H1 (cell line): ENCODE results near the gene ATP13A3. TPM values are rescaled to one million over a fixed set of nuclear protein-coding genes. Genes with fewer than 3 reads are reported as not detected.

Experiments used
- CTCF ChIA-PET: fragments of 300-600 bp; sonication (Branson Sonifier 250); formaldehyde crosslinking; loops from one replicate; lab custom pipeline; 2021; ENCODE audit not compliant: partially characterized antibody; lab: Charles Lee
- POLR2A ChIA-PET: fragments of 300-600 bp; sonication (Branson Sonifier 250); formaldehyde crosslinking; loops from one replicate; lab custom pipeline; 2021; ENCODE audit warnings: inconsistent platforms; ENCODE audit not compliant: partially characterized antibody; lab: Charles Lee
- DNase-seq, 2 experiments: peaks; one replicate each; pipeline versions ENCODE4 v3.0.0 to v3.0.0-alpha.2; 2010 to 2022; ENCODE audit warnings: low spot score in 2 of 2, low read depth in 1 of 2, mixed read lengths in 1 of 2
- FAIRE-seq: peaks from 2 replicates; lab custom pipeline; 2011; peaks lifted over from hg19 to GRCh38; lab: Jason Lieb, UNC
- H2AFZ ChIP-seq: 2 replicates; pipeline ENCODE4 v1.8.1; 2012; ENCODE audit warnings: low read length, inconsistent platforms
- H2AK5ac ChIP-seq: 2 replicates; pipeline ENCODE4 v1.6.1; 2013; ENCODE audit warnings: low read depth, low read length
- H2BK120ac ChIP-seq: replicated peaks from 2 replicates; pipeline ENCODE3; 2013; ENCODE audit warnings: low read depth, low read length, inconsistent platforms
- H2BK12ac ChIP-seq: 2 replicates; pipeline ENCODE4 v1.6.1; 2013; ENCODE audit warnings: low read depth, low read length
- H2BK15ac ChIP-seq: 2 replicates; pipeline ENCODE4 v1.6.1; 2013; ENCODE audit warnings: low read length
- H2BK20ac ChIP-seq: 2 replicates; pipeline ENCODE4 v1.6.1; 2013; ENCODE audit warnings: low read length
- H2BK5ac ChIP-seq: 2 replicates; pipeline ENCODE4 v1.6.1; 2013; ENCODE audit warnings: low read depth, low read length
- H3K14ac ChIP-seq: 2 replicates; pipeline ENCODE4 v1.6.1; 2013; ENCODE audit warnings: inconsistent platforms; ENCODE audit not compliant: insufficient read length
- H3K18ac ChIP-seq: 2 replicates; pipeline ENCODE4 v1.6.1; 2013; ENCODE audit warnings: low read length; ENCODE audit errors: extremely low read depth
- H3K23ac ChIP-seq: 2 replicates; pipeline ENCODE4 v1.6.1; 2013; ENCODE audit warnings: inconsistent platforms; ENCODE audit not compliant: insufficient read length
- H3K23me2 ChIP-seq: 2 replicates; pipeline ENCODE4 v1.6.1; 2013; ENCODE audit warnings: low read depth, low read length
- H3K27ac ChIP-seq: 2 replicates; pipeline ENCODE4 v1.6.1; 2011; ENCODE audit warnings: low read depth, low read length, inconsistent platforms
- H3K27me3 ChIP-seq, 4 experiments: replicated peaks in 1 of 4; 1 replicate in 1 of 4; 2 replicates in 3 of 4; pipeline versions ENCODE4 v1.6.1 to v1.8.1; 2011 to 2013; ENCODE audit warnings: low read length in 3 of 4, mild to moderate bottlenecking in 3 of 4, inconsistent platforms in 2 of 4, mixed read lengths in 2 of 4, moderate library complexity in 1 of 4; ENCODE audit not compliant: control insufficient read depth in 3 of 4, insufficient read depth in 3 of 4; ENCODE audit errors: extremely low read depth in 1 of 4
- H3K36me3 ChIP-seq, 4 experiments: 2 replicates each; pipeline versions ENCODE4 v1.6.1 to v1.8.1; 2011 to 2013; ENCODE audit warnings: mild to moderate bottlenecking in 4 of 4, low read length in 3 of 4, moderate library complexity in 2 of 4, control low read depth in 1 of 4, inconsistent platforms in 1 of 4; ENCODE audit not compliant: insufficient read depth in 4 of 4, control insufficient read depth in 2 of 4
- H3K4ac ChIP-seq: replicated peaks from 2 replicates; pipeline ENCODE3; 2013; ENCODE audit warnings: low read length, low read depth, mixed read lengths, inconsistent platforms; ENCODE audit not compliant: insufficient read length
- H3K4me1 ChIP-seq, 4 experiments: replicated peaks in 1 of 4; 1 replicate in 1 of 4; 2 replicates in 3 of 4; pipeline versions ENCODE4 v1.6.1 to v1.8.1; 2011 to 2013; ENCODE audit warnings: low read length in 3 of 4, inconsistent platforms in 2 of 4, mixed read lengths in 1 of 4; ENCODE audit not compliant: insufficient read depth in 4 of 4, control insufficient read depth in 3 of 4
- H3K4me2 ChIP-seq, 2 experiments: 2 replicates each; pipeline versions ENCODE4 v1.6.1 to v1.8.1; 2011 to 2013; ENCODE audit warnings: low read depth in 2 of 2, low read length in 2 of 2, control low read depth in 1 of 2, inconsistent platforms in 1 of 2, mild to moderate bottlenecking in 1 of 2; ENCODE audit not compliant: insufficient read depth in 1 of 2
- H3K4me3 ChIP-seq, 4 experiments: fragments of 200-600, 300-600 bp in 1 of 4; sonication (generic), shearing (Covaris generic), sonication (Bioruptor Twin) in 1 of 4; 2 replicates each; pipeline versions ENCODE4 v1.5.1 to v1.8.1; 2011 to 2016; ENCODE audit warnings: low read length in 4 of 4, low read depth in 3 of 4, control low read depth in 2 of 4, inconsistent platforms in 2 of 4, mild to moderate bottlenecking in 2 of 4, mixed read lengths in 1 of 4, moderate library complexity in 1 of 4; ENCODE audit not compliant: insufficient read depth in 2 of 4; ENCODE audit errors: extremely low read depth in 1 of 4
- H3K56ac ChIP-seq: replicated peaks from 2 replicates; pipeline ENCODE3; 2013; ENCODE audit warnings: low read depth, mild to moderate bottlenecking, mixed read lengths, low read length, inconsistent platforms; ENCODE audit not compliant: insufficient read length
- H3K79me1 ChIP-seq: 2 replicates; pipeline ENCODE4 v1.6.1; 2013; ENCODE audit warnings: low read depth, low read length, control low read depth
- H3K79me2 ChIP-seq, 2 experiments: 2 replicates each; pipeline versions ENCODE4 v1.6.1 to v1.8.1; 2012 to 2013; ENCODE audit warnings: low read length in 2 of 2, mild to moderate bottlenecking in 2 of 2, inconsistent platforms in 1 of 2; ENCODE audit not compliant: insufficient read depth in 2 of 2, control insufficient read depth in 1 of 2
- H3K9ac ChIP-seq, 4 experiments: replicated peaks in 1 of 4; 1 replicate in 1 of 4; 2 replicates in 3 of 4; pipeline versions ENCODE4 v1.6.1 to v1.8.1; 2011 to 2013; ENCODE audit warnings: low read depth in 3 of 4, low read length in 3 of 4, control low read depth in 2 of 4, mild to moderate bottlenecking in 2 of 4, moderate library complexity in 2 of 4, inconsistent platforms in 1 of 4; ENCODE audit errors: extremely low read depth in 1 of 4
- H3K9me3 ChIP-seq, 2 experiments: 2 replicates each; pipeline versions ENCODE4 v1.6.1 to v1.8.1; 2012 to 2013; ENCODE audit warnings: mild to moderate bottlenecking in 2 of 2, moderate library complexity in 2 of 2, control low read depth in 1 of 2, inconsistent platforms in 1 of 2, low read depth in 1 of 2, low read length in 1 of 2, mixed read lengths in 1 of 2; ENCODE audit not compliant: insufficient read depth in 2 of 2
- H4K20me1 ChIP-seq, 2 experiments: replicated peaks in 1 of 2; 2 replicates each; pipeline versions ENCODE3 to v1.8.1; 2011 to 2013; ENCODE audit warnings: inconsistent platforms in 2 of 2, low read length in 2 of 2, mild to moderate bottlenecking in 1 of 2; ENCODE audit not compliant: insufficient read depth in 2 of 2, control insufficient read depth in 1 of 2
- H4K5ac ChIP-seq: 2 replicates; pipeline ENCODE4 v1.6.1; 2013; ENCODE audit warnings: low read length, low read depth, mixed read lengths, inconsistent platforms; ENCODE audit not compliant: insufficient read length
- H4K8ac ChIP-seq: 2 replicates; pipeline ENCODE4 v1.8.0; 2013; ENCODE audit warnings: mild to moderate bottlenecking, moderate library complexity, low read length, inconsistent platforms; ENCODE audit not compliant: insufficient read depth; ENCODE audit errors: extremely low read depth
- H4K91ac ChIP-seq: replicated peaks from 2 replicates; pipeline ENCODE3; 2013; ENCODE audit warnings: low read length, mixed read lengths, inconsistent platforms; ENCODE audit not compliant: insufficient read length
- BCL11A ChIP-seq, 2 experiments: IDR thresholded peaks; one replicate each; pipeline ENCODE4 v1.6.1; 2011; ENCODE audit warnings: low read depth in 2 of 2, low read length in 2 of 2, mild to moderate bottlenecking in 2 of 2
- EZH2 ChIP-seq: fragments of 200-600 bp; sonication (generic); IDR thresholded peaks from 2 replicates; pipeline ENCODE4 v1.7.1; 2012; ENCODE audit warnings: low read depth, mild to moderate bottlenecking, moderate library complexity, low read length, inconsistent platforms; ENCODE audit not compliant: severe bottlenecking
- HDAC6 ChIP-seq: IDR thresholded peaks from one replicate; pipeline ENCODE4 v1.7.1; 2012; ENCODE audit warnings: low read depth, mild to moderate bottlenecking, inconsistent platforms, low read length, moderate library complexity
- JUN ChIP-seq: IDR thresholded peaks from 2 replicates; pipeline ENCODE4 v1.6.1; 2011; ENCODE audit warnings: low read depth, mild to moderate bottlenecking, improper control_type of control experiment, low read length
- NRF1 ChIP-seq: IDR thresholded peaks from 2 replicates; pipeline ENCODE4 v1.6.1; 2011; ENCODE audit warnings: mild to moderate bottlenecking, low read depth, low read length, improper control_type of control experiment
- POLR2AphosphoS5 ChIP-seq: IDR thresholded peaks from 2 replicates; pipeline ENCODE4 v1.6.1; 2011; ENCODE audit warnings: low read depth, low read length
- RNF2 ChIP-seq: fragments of 200-900, 300-1000 bp; sonication (generic); IDR thresholded peaks from 2 replicates; pipeline ENCODE4 v1.7.1; 2016; ENCODE audit warnings: borderline replicate concordance, low read depth, mild to moderate bottlenecking, antibody characterized with exemption, low read length; ENCODE audit not compliant: poor library complexity, severe bottlenecking; ENCODE audit errors: missing control alignments
- SIN3A ChIP-seq, 2 experiments: IDR thresholded peaks in 1 of 2; conservative IDR thresholded peaks in 1 of 2; 2 replicates each; pipeline ENCODE4 v1.6.1; 2011 to 2012; ENCODE audit warnings: low read length in 2 of 2, improper control_type of control experiment in 1 of 2, low read depth in 1 of 2, mild to moderate bottlenecking in 1 of 2
- SP2 ChIP-seq: IDR thresholded peaks from 2 replicates; pipeline ENCODE4 v1.6.1; 2012; ENCODE audit warnings: mild to moderate bottlenecking, low read length, inconsistent platforms
- SUZ12 ChIP-seq: fragments of 200-600 bp; sonication (generic); IDR thresholded peaks from 2 replicates; pipeline ENCODE4 v1.6.1; 2012; ENCODE audit warnings: mild to moderate bottlenecking, inconsistent platforms, low read length, moderate library complexity, mixed read lengths
- TBP ChIP-seq: IDR thresholded peaks from 2 replicates; pipeline ENCODE4 v1.6.1; 2011; ENCODE audit warnings: low read depth, low read length, improper control_type of control experiment
- WGBS, 2 experiments: shearing (Covaris generic) in 1 of 2; methylation state at CpG; one replicate each; pipeline versions ENCODE4 v1.1.6 to v1.1.7; 2013 to 2015; ENCODE audit warnings: low lambda C conversion rate in 2 of 2, mixed read lengths in 2 of 2, inconsistent platforms in 1 of 2, low coverage in 1 of 2, missing lambda C conversion rate in 1 of 2; ENCODE audit not compliant: insufficient replicate concordance in 2 of 2, insufficient coverage in 1 of 2, insufficient read length in 1 of 2; ENCODE audit errors: extremely low coverage in 1 of 2, missing lambda C conversion rate in 1 of 2; 5-methylcytosine and 5-hydroxymethylcytosine counted together
- polyA plus RNA-seq, 7 experiments: library from polyadenylated mRNA; depleted of rRNA in 3 of 7; stranded (reverse) in 5 of 7; unstranded in 2 of 7; fragments of >200 nt in 5 of 7; fragments of 200-250 nt in 2 of 7; gene quantifications; 1 replicate in 5 of 7; 2 replicates in 1 of 7; 4 replicates in 1 of 7; pipeline versions ENCODE4 v1.2.1 to v1.2.3, GENCODE V29; 2011 to 2013; ENCODE audit warnings: missing spikeins in 2 of 7, mixed read lengths in 2 of 7
- total RNA-seq: library from RNA; stranded (reverse); fragmentation: NEBNext Ultra II Directional; extraction: Animal tissue kit (Norgen Biotek cat#: 25700); gene quantifications from 2 replicates; pipeline ENCODE4 v1.2.1, GENCODE V29; 2021
- TF ChIP-seq, protein P1 (sequence below): IDR thresholded peaks from 2 replicates; pipeline ENCODE4 v1.6.1; 2012; ENCODE audit warnings: inconsistent platforms

ATP13A3 gene
- total and polyA plus RNA-seq, 2 of the 8 experiments (the other 6 are each of a cell fraction or from before 2014, with no cell fraction given) = 18.6 to 92.2 TPM

DNA sequence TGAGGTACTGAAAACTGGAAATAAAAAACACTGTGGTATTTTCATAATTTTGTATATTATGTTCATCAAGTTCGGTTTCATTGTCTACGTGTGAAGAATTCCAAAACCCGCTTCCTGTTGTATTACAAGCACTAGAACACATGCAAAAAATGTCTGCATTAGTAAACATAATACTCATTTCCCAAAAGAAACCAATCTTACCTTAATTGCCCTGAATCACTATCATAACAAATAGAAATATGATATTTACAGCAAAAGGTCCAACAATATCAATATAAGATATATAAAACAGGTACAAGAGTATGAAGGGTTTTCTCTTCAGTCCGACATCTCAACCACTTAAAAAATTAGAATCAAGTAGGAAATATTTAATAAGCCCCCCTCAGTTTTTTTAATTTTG, 61.4 kb downstream of the ATP13A3 start:
- H3K27me3 ChIP-seq = no peaks in the 10 kb centered on the region
- no peaks in the 10 kb centered on the region; a peak in 1 of 7 replicates for H3K4me1 ChIP-seq
- no peak overlapping the region for H4K5ac ChIP-seq
- no peak overlapping the region for H2AFZ ChIP-seq
- no peak overlapping the region for H3K27ac ChIP-seq
- no peaks in the 10 kb centered on the region for H3K23me2 ChIP-seq
- H2BK15ac ChIP-seq = no peak overlapping the region
- no peaks in the 10 kb centered on the region for H3K9me3 ChIP-seq
- no peak overlapping the region for H2BK5ac ChIP-seq
- H2BK20ac ChIP-seq = no peak overlapping the region
- peaks cover 8 to 56% (median 31%) of the 10 kb centered on the region in 4 experiments; a peak in 7 of 8 replicates for H3K36me3 ChIP-seq
- H3K9ac ChIP-seq = no peak overlapping the region
- no peaks in the 10 kb centered on the region for H3K79me2 ChIP-seq
- no peak overlapping the region for H2BK12ac ChIP-seq
- CTCF ChIA-PET = no interaction called here
- TF ChIP-seq JUN (no peak), BCL11A (IDR thresholded peaks at IDR 0.05; ENCODE audit: low read depth in 2 of 2, low read length in 2 of 2) (no peak), SIN3A (conservative IDR thresholded peaks at IDR 0.05 in 1 of 2, IDR thresholded peaks at IDR 0.05 in 1 of 2; ENCODE audit: low read depth in 1 of 2, low read length in 2 of 2) (no peak), HDAC6 (no peak), TBP (no peak), SUZ12 (no peak), NRF1 (no peak), POLR2AphosphoS5 (no peak), SP2 (no peak), RNF2 (no peak), EZH2 (no peak)
- TF ChIP-seq, protein P1, sequence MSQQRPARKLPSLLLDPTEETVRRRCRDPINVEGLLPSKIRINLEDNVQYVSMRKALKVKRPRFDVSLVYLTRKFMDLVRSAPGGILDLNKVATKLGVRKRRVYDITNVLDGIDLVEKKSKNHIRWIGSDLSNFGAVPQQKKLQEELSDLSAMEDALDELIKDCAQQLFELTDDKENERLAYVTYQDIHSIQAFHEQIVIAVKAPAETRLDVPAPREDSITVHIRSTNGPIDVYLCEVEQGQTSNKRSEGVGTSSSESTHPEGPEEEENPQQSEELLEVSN = no peak
- TF ChIP-seq, all 59 proteins: peak for 0
- no peak overlapping the region for H3K4me2 ChIP-seq
- H2BK120ac ChIP-seq = no peak overlapping the region
- 95% methylated on average over 4 of the region's 4 CpGs; no CpG with 5 or more reads in 1 of the 2 experiments for WGBS, 2 experiments
- no peak for DNase-seq
- no peaks in the 10 kb centered on the region for H3K79me1 ChIP-seq
- H4K8ac ChIP-seq = no peak overlapping the region
- H3K56ac ChIP-seq = no peak overlapping the region
- no peak for FAIRE-seq
- no peak overlapping the region for H3K23ac ChIP-seq
- H4K91ac ChIP-seq = no peak overlapping the region
- no peak overlapping the region for H3K4me3 ChIP-seq
- POLR2A ChIA-PET = interaction anchor here (0.9 kb wide), 1 partner anchor 16 kb away, joined by 3 read pairs; no protein-coding TSS in a partner anchor
- H3K18ac ChIP-seq = no peak overlapping the region
- no peak overlapping the region for H3K14ac ChIP-seq
- H2AK5ac ChIP-seq = no peak overlapping the region
- no peaks in the 10 kb centered on the region for H4K20me1 ChIP-seq
- no peak overlapping the region for H3K4ac ChIP-seq
